Sigmoid colon (tissue), 7 donors: ENCODE data around the gene SSTR5. TPM values are rescaled to one million over a fixed set of nuclear protein-coding genes. Genes with fewer than 3 reads are reported as not detected.
"Not testable (repeated sequence)": the region's sequence is repeated elsewhere in the genome, so short reads cannot be mapped to it uniquely, and the experiment has no call there.

Source experiments
- DNase-seq: peaks from one replicate; pipeline ENCODE4 v3.0.0-alpha.2; 2019
- H3K27ac ChIP-seq, 4 donors: fragments of 200-600 bp; sonication (generic); one replicate each; pipeline ENCODE4 v1.5.1; 2016 to 2019; ENCODE audit warnings: mild to moderate bottlenecking in 1 of 4
- H3K27me3 ChIP-seq, 3 donors: fragments of 200-600 bp; sonication (generic); one replicate each; pipeline ENCODE4 v1.5.1; 2019; ENCODE audit warnings: mild to moderate bottlenecking in 1 of 3
- H3K36me3 ChIP-seq, 4 donors: fragments of 200-600 bp; sonication (generic); one replicate each; pipeline ENCODE4 v1.5.1; 2016 to 2019
- H3K4me1 ChIP-seq, 4 donors: fragments of 200-600 bp; sonication (generic); one replicate each; pipeline ENCODE4 v1.5.1; 2017 to 2019
- H3K4me3 ChIP-seq, 4 donors: fragments of 200-600 bp; sonication (generic); one replicate each; pipeline ENCODE4 v1.5.1; 2017 to 2019; ENCODE audit warnings: mild to moderate bottlenecking in 2 of 4, moderate library complexity in 1 of 4
- H3K9me3 ChIP-seq, 4 donors: fragments of 200-600 bp in 3 of 4; sonication (generic) in 3 of 4; one replicate each; pipeline versions ENCODE4 v1.5.1 to v1.6.1; 2013 to 2019
- EP300 ChIP-seq, 4 donors: sonication (generic); formaldehyde crosslinking; IDR thresholded peaks; one replicate each; pipeline ENCODE4 v1.6.1; 2017; ENCODE audit warnings: antibody characterized with exemption in 4 of 4
- POLR2A ChIP-seq, 2 donors: fragments of 450-650 bp; IDR thresholded peaks; one replicate each; pipeline ENCODE4 v1.6.1; 2016; ENCODE audit warnings: antibody characterized with exemption in 2 of 2, mild to moderate bottlenecking in 2 of 2, moderate library complexity in 2 of 2
- POLR2AphosphoS5 ChIP-seq, 4 donors: sonication (generic); formaldehyde crosslinking; IDR thresholded peaks; one replicate each; pipeline ENCODE4 v1.6.1; 2017; ENCODE audit warnings: antibody characterized with exemption in 4 of 4
- WGBS, 2 donors: extraction: QIAGEN DNeasy Blood & Tissue Kit; methylation state at CpG; one replicate each; pipeline ENCODE4 v1.1.7; 2013; 5-methylcytosine and 5-hydroxymethylcytosine counted together
- intact Hi-C: fragments of 100-400 bp; cut with DNase I; formaldehyde crosslinking; loops from one replicate; pipeline ENCODE4 v1.15.1; 2023
- polyA plus RNA-seq, 3 donors: library from polyadenylated mRNA; stranded (reverse); fragments of 200-250 nt; gene quantifications; one replicate each; pipeline ENCODE4 v1.2.3, GENCODE V29; 2013
- total RNA-seq, 4 donors: library from RNA; depleted of rRNA; stranded (reverse); fragments of >200 nt; gene quantifications; one replicate each; pipeline ENCODE4 v1.1.0, GENCODE V29; 2016
- TF ChIP-seq, protein P1 (sequence below), 4 experiments: fragments of 450-650 bp in 3 of 4; fragments of 200-600 bp in 1 of 4; IDR thresholded peaks; one replicate each; pipeline ENCODE4 v1.5.1; 2016 to 2019; ENCODE audit warnings: antibody characterized with exemption in 4 of 4, mild to moderate bottlenecking in 3 of 4, moderate library complexity in 2 of 4
- donor health status: healthy with polysubstance abuse.
- donor health status: Bipolar disorder and iron deficiency.
- donor health status: healthy.

SSTR5 gene
- total and polyA plus RNA-seq, 7 donors = 0.04 TPM; not detected in 6

DNA sequence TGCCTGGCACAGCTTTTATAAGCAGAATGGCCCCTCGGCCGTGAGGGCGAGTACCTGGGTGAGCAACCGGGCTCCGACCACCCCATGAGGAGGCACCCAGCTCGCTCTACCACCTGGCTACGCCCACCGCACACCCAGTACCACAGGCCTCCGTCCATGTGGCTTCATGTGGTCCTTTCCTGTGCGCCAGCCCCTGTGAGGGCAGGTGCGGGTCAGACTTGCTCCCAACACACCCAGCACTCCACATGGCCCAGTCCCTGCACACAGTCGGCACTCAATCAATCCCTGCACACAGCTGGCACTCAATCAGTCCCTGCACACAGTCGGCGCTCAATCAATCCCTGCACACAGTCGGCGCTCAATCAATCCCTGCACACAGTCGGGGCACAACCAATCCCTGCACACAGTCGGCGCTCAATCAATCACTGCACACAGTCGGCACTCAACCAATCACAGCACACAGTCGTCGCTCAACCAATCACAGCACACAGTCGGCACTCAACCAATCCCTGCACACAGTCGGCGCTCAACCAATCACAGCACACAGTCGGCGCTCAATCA lies 19.5 kb downstream of the SSTR5 start:
- DNase-seq = no peak
- Histone ChIP-seq H3K27me3 (peaks cover 24 to 61% (median 44%) of the 10 kb centered on the region in 3 donors), H3K36me3 (no peaks in the 10 kb centered on the region), H3K9me3 (no peaks in the 10 kb centered on the region), H3K4me1 (peaks cover 0 to 9% (median 4%) of the 10 kb centered on the region in 4 donors), H3K27ac (no peak overlapping the region), H3K4me3 (no peak overlapping the region)
- intact Hi-C loops = no loop called here
- WGBS, 2 donors = 98% methylated on average over 27 of the region's 27 CpGs
- TF ChIP-seq POLR2A (IDR thresholded peaks at IDR 0.05) = no peak
- TF ChIP-seq, protein P1, sequence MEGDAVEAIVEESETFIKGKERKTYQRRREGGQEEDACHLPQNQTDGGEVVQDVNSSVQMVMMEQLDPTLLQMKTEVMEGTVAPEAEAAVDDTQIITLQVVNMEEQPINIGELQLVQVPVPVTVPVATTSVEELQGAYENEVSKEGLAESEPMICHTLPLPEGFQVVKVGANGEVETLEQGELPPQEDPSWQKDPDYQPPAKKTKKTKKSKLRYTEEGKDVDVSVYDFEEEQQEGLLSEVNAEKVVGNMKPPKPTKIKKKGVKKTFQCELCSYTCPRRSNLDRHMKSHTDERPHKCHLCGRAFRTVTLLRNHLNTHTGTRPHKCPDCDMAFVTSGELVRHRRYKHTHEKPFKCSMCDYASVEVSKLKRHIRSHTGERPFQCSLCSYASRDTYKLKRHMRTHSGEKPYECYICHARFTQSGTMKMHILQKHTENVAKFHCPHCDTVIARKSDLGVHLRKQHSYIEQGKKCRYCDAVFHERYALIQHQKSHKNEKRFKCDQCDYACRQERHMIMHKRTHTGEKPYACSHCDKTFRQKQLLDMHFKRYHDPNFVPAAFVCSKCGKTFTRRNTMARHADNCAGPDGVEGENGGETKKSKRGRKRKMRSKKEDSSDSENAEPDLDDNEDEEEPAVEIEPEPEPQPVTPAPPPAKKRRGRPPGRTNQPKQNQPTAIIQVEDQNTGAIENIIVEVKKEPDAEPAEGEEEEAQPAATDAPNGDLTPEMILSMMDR (IDR thresholded peaks at IDR 0.05) = no peak
- TF ChIP-seq EP300 (IDR thresholded peaks at IDR 0.05) = no peak
- no peak for TF ChIP-seq POLR2AphosphoS5 (IDR thresholded peaks at IDR 0.05)

DNA sequence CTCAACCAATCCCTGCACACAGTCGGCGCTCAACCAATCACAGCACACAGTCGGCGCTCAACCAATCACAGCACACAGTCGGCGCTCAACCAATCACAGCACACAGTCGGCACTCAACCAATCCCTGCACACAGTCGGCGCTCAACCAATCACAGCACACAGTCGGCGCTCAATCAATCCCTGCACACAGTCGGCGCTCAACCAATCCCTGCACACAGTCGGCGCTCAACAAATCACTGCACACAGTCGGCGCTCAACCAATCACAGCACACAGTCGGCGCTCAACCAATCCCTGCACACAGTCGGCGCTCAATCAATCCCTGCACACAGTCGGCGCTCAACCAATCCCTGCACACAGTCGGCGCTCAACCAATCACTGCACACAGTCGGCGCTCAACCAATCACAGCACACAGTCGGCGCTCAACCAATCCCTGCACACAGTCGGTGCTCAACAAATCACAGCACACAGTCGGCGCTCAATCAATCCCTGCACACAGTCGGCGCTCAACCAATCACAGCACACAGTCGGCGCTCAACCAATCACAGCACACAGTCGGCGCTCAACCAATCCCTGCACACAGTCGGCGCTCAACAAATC lies 20.2 kb downstream of the SSTR5 start:
- H3K27ac ChIP-seq, H3K9me3 ChIP-seq, DNase-seq, H3K4me1 ChIP-seq, intact Hi-C loops, H3K36me3 ChIP-seq, H3K4me3 ChIP-seq: not testable (repeated sequence)
- peaks cover 24 to 61% (median 38%) of the 10 kb centered on the region in 3 donors for H3K27me3 ChIP-seq
- 94 to 95% methylated on average over 33 of the region's 40 CpGs for WGBS, 2 donors

DNA sequence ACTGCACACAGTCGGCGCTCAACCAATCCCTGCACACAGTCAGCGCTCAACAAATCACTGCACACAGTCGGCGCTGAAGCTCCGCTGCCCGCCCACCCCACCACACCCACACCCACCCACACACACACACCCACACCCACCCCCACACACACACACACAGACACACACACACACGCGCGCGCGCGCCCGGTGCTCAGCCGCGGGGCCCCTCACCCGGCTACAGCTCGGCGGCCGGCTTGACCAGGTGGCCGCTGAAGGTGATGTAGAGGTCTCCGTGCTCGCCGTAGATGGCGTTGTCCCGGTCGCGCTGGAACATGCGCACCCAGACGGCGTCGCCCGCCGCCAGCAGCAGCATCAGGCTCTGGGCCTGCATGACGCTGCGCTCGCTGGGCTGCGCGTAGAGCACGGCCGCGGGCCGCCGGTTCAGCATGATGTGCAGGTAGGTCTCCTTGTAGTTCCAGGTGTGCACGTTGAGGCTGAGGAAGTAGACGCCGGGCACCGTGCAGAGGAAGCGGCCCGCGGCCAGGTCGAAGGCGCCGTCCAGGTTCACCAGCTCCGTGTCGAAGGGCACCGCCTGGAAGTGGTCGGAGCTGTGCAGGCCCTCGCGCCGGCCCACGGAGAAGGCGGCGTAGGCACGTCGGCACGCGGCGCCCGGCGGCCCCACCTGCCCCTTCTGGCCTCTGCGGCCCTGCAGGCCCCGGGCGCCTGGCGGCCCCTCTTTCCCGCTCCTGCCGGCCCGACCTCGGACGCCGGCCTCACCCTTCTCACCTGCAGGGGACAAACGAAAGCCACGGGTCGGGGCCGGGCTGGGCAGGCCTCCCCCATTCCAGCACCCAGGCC lies 21.0 kb downstream of the SSTR5 start:
- H3K27ac ChIP-seq = no peak overlapping the region

DNA sequence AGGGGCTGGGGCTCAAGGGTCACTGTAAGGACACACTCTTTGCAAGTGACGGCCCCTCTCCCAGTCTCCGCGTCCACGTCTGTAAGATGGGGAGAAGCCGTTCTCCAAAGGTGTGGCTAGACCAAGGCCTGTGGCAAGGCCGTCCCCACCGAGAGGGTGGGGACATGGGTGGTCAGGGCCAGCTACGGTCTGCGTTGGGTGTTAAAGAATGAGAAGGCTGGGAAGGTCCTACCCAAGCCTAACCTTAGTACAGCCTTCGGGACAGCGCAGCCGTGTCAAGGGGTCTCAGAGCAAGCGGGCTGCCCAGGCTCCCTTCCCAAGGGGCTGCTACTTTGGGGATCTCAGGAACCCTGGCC lies 21.6 kb downstream of the SSTR5 start:
- H3K4me1 ChIP-seq = peaks cover 0 to 8% (median 4%) of the 10 kb centered on the region in 4 donors
- intact Hi-C loops = no loop called here

More for the DNA sequence above, 21.0 kb downstream of the SSTR5 start:
- TF ChIP-seq, protein P1 (IDR thresholded peaks at IDR 0.05) = no peak
- TF ChIP-seq POLR2AphosphoS5 (IDR thresholded peaks at IDR 0.05) = no peak
- no peak for TF ChIP-seq EP300 (IDR thresholded peaks at IDR 0.05)
- TF ChIP-seq POLR2A (IDR thresholded peaks at IDR 0.05) = no peak
- H3K4me3 ChIP-seq = no peak overlapping the region
- 48 to 58% methylated on average over 85 of the region's 85 CpGs for whole genome bisulfite sequencing, 2 donors
- H3K4me1 ChIP-seq = peaks cover 0 to 9% (median 4%) of the 10 kb centered on the region in 4 donors
- intact Hi-C loops = no loop called here
- no peaks in the 10 kb centered on the region for H3K9me3 ChIP-seq
- H3K36me3 ChIP-seq = no peaks in the 10 kb centered on the region
- H3K27me3 ChIP-seq = peaks cover 26 to 61% (median 38%) of the 10 kb centered on the region in 3 donors
- DNase-seq = no peak

More for the DNA sequence above, 21.6 kb downstream of the SSTR5 start:
- 51 to 68% methylated on average over 13 of the region's 13 CpGs for WGBS, 2 donors
- TF ChIP-seq, protein P1 (IDR thresholded peaks at IDR 0.05) = no peak
- TF ChIP-seq POLR2AphosphoS5 (IDR thresholded peaks at IDR 0.05) (no peak), EP300 (IDR thresholded peaks at IDR 0.05) (no peak), POLR2A (IDR thresholded peaks at IDR 0.05) (no peak)
- Histone ChIP-seq H3K4me3 (no peak overlapping the region), H3K27ac (no peak overlapping the region), H3K9me3 (no peaks in the 10 kb centered on the region), H3K36me3 (no peaks in the 10 kb centered on the region), H3K27me3 (peaks cover 24 to 61% (median 39%) of the 10 kb centered on the region in 3 donors)
- no peak for DNase-seq
